ENCODE measurements around the gene GMNN. TPM values are rescaled to one million over a fixed set of nuclear protein-coding genes. Genes with fewer than 3 reads are reported as not detected.

Gene GMNN
- total and polyA plus RNA-seq, 2 experiments from 2014 or later, result 88.2 to 202 TPM

- no peak for TF ChIP-seq ZNF462 (CRISPR knock-in tag; IDR thresholded peaks at IDR 0.05)
- TF ChIP-seq ZNF114 (CRISPR knock-in tag; IDR thresholded peaks at IDR 0.05), result no peak
- TF ChIP-seq CREB1 (CRISPR knock-in tag; IDR thresholded peaks at IDR 0.05; ENCODE audit: low read depth), result no peak
- no peak for TF ChIP-seq POLR2AphosphoS5 (IDR thresholded peaks at IDR 0.05; ENCODE audit: low read depth)
- TF ChIP-seq ZNF331 (CRISPR knock-in tag; IDR thresholded peaks at IDR 0.05; ENCODE audit: low read depth), result no peak
- no peak for TF ChIP-seq EZH2phosphoT487 (IDR thresholded peaks at IDR 0.05; ENCODE audit: unreplicated experiment)
Observed at GRCh38 chr6:24752503-24752902, 22.2 kb upstream of the GMNN start (continued).

- H3K27ac Mint-ChIP-seq, result no peak overlapping the region
- no peaks in the 10 kb centered on the region for H4K20me1 ChIP-seq (replicated peaks; ENCODE audit: insufficient read depth)
- TF ChIP-seq NANOG (IDR thresholded peaks at IDR 0.05; ENCODE audit: borderline replicate concordance) (no peak), ZNF462 (CRISPR knock-in tag; IDR thresholded peaks at IDR 0.05) (no peak), EZH2 (IDR thresholded peaks at IDR 0.05; ENCODE audit: low read depth, unreplicated experiment) (no peak), POLR2AphosphoS5 (IDR thresholded peaks at IDR 0.05; ENCODE audit: low read depth) (no peak), JUNB (IDR thresholded peaks at IDR 0.05; ENCODE audit: unreplicated experiment) (no peak)
Observed at GRCh38 chr6:24752917-24753492, 21.7 kb upstream of the GMNN start.

More at GRCh38 chr6:24752917-24753492, 21.7 kb upstream of the GMNN start:
- Histone ChIP-seq H3F3A (replicated peaks; ENCODE audit: low read depth) (0 out of 2 replicates have a peak, but pooled peaks cover 2% of the 10 kb centered on the region), H3K4me2 (no peak overlapping the region), H3K27me3 (ENCODE audit: insufficient read depth) (no peaks in the 10 kb centered on the region), H3K36me3 (ENCODE audit: insufficient read depth) (no peaks in the 10 kb centered on the region), H3K27ac (ENCODE audit: low read depth) (no peak overlapping the region), H3K9me2 (ENCODE audit: insufficient read depth) (peaks cover 6% of the 10 kb centered on the region), H2AFZ (no peak overlapping the region), H3K4me3 (no peak overlapping the region), H3K4me1 (ENCODE audit: insufficient read depth) (peaks cover 4% of the 10 kb centered on the region; the same call in 1 of the 2 replicates), H3K79me2 (replicated peaks; ENCODE audit: insufficient read depth) (no peaks in the 10 kb centered on the region)
- H3K36me3 Mint-ChIP-seq (ENCODE audit: low read depth), result no peaks in the 10 kb centered on the region
- no peak for ATAC-seq
- DNase-seq (ENCODE audit: low spot score), result no peak
- H3K27me3 Mint-ChIP-seq (ENCODE audit: insufficient read depth, low read depth, poor library complexity), result peaks cover 1% of the 10 kb centered on the region
- H3K4me1 Mint-ChIP-seq, result no peaks in the 10 kb centered on the region
- no peak overlapping the region for H3K4me3 Mint-ChIP-seq
- H3K9me3 Mint-ChIP-seq, result peaks cover 6% of the 10 kb centered on the region; the same call in 1 of the 3 replicates
